ENCODE data around the gene SRD5A1. TPM values are rescaled to one million over a fixed set of nuclear protein-coding genes. Genes with fewer than 3 reads are reported as not detected.

The SRD5A1 gene
- total RNA-seq, 4 donors from 2014 or later = 2.2 to 5.6 (median 3.4) TPM

DNA sequence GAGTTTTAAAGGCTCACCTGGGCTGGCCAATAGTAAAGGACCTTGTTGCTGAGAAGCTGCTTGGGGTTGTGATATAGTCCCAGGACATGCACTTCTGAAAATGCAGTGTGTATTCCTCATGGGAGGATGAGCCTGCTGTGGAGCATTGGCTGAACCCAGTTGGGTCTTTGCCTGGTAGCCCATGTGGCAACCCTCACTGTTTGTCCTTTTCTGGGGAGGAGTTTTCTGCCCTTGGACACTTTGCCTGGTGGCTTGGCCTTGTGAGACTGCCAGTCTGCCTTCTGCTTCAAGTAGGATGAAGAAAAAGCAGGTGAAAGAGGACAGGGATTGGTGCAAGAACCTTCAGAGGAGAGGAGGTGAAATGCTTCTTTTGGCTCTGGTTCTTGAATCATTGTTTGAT, 84.0 kb downstream of the SRD5A1 start:
- Histone ChIP-seq H3K27ac (no peak overlapping the region), H3K36me3 (no peaks in the 10 kb centered on the region), H3K4me3 (no peak overlapping the region), H3K27me3 (no peaks in the 10 kb centered on the region), H3K9me3 (no peaks in the 10 kb centered on the region), H3K4me1 (peaks cover 3 to 79% (median 58%) of the 10 kb centered on the region in 3 donors)
- ATAC-seq = no peak
- no peak for TF ChIP-seq POLR2AphosphoS5 (IDR thresholded peaks at IDR 0.05)
- no peak for TF ChIP-seq CTCF (IDR thresholded peaks at IDR 0.05)
- TF ChIP-seq EP300 (IDR thresholded peaks at IDR 0.05) = no peak
- no peak for TF ChIP-seq POLR2A (IDR thresholded peaks at IDR 0.05)

DNA sequence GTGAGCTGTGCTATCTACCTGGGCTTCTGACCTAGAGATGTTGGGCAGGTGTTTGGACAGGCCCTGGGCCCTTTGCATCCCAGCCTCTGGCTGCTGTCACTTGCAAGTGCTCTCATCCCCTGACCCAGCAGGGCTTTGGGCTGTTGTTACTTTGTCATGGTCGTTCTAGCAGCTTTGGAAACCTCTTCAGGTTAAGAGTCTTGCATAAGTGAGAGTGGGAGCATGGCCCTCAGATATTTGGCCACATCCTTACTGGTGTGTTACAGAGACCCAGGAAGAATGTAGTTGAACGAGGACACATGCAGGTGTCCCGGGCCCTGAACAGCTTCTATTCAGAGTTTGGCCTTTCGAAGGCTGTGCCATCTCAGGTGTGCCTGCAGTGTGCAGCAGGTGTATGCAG, 84.4 kb downstream of the SRD5A1 start:
- Histone ChIP-seq H3K27me3 (no peaks in the 10 kb centered on the region), H3K9me3 (no peaks in the 10 kb centered on the region), H3K4me3 (no peak overlapping the region), H3K27ac (no peak overlapping the region), H3K4me1 (peaks cover 3 to 82% (median 61%) of the 10 kb centered on the region in 3 donors), H3K36me3 (no peaks in the 10 kb centered on the region)
- 75 to 87% methylated on average over 3 of the region's 4 CpGs for WGBS, 2 donors (ENCODE audit: low coverage in 1 of 2)
- no peak for ATAC-seq
- no peak for TF ChIP-seq CTCF (IDR thresholded peaks at IDR 0.05)
- no peak for TF ChIP-seq POLR2A (IDR thresholded peaks at IDR 0.05)
- no peak for TF ChIP-seq POLR2AphosphoS5 (IDR thresholded peaks at IDR 0.05)

GRCh38 chr5:6718161-6718681, 85.0 kb downstream of the SRD5A1 start:
- ATAC-seq = no peak
- no peaks in the 10 kb centered on the region for H3K36me3 ChIP-seq
- peaks cover 5 to 88% (median 66%) of the 10 kb centered on the region in 3 donors for H3K4me1 ChIP-seq
- no peaks in the 10 kb centered on the region for H3K27me3 ChIP-seq
- 61 to 73% methylated on average over 6 to 9 of the region's 14 CpGs for WGBS, 2 donors (ENCODE audit: low coverage in 1 of 2)
- H3K27ac ChIP-seq = no peak overlapping the region
- TF ChIP-seq CTCF (IDR thresholded peaks at IDR 0.05) (no peak), EP300 (IDR thresholded peaks at IDR 0.05) (no peak), POLR2A (IDR thresholded peaks at IDR 0.05) (no peak), POLR2AphosphoS5 (IDR thresholded peaks at IDR 0.05) (no peak)
- H3K4me3 ChIP-seq = no peak overlapping the region
- H3K9me3 ChIP-seq = no peaks in the 10 kb centered on the region

DNA sequence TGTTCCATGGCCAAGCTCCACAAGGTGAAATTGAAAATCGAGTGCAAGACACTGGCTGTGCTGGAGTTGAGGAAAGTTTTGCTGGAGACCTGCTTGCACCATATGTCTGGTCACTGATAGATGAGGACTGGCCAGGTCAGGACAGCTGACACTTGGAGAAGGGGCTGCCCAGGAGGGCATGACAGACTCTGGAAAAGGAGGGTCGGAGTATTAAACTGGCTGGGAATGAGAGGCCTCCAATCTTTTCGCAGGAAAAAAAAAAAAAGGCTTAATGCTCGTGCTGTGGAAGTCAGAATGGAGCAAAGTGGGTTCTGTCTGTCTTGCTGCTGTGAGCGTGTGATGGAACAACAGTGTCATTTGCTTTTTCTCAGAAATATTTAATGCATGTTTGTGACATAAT, 85.5 kb downstream of the SRD5A1 start:
- no peak overlapping the region for H3K27ac ChIP-seq
- peaks cover 5 to 93% (median 71%) of the 10 kb centered on the region in 3 donors for H3K4me1 ChIP-seq
- no peaks in the 10 kb centered on the region for H3K36me3 ChIP-seq
- WGBS, 2 donors (ENCODE audit: low coverage in 1 of 2) = 23 to 45% methylated on average over 4 to 5 of the region's 5 CpGs
- TF ChIP-seq CTCF (IDR thresholded peaks at IDR 0.05) (no peak), EP300 (IDR thresholded peaks at IDR 0.05) (no peak), POLR2AphosphoS5 (IDR thresholded peaks at IDR 0.05) (no peak), POLR2A (IDR thresholded peaks at IDR 0.05) (no peak)
- H3K9me3 ChIP-seq = no peaks in the 10 kb centered on the region
- H3K4me3 ChIP-seq = no peak overlapping the region
- H3K27me3 ChIP-seq = no peaks in the 10 kb centered on the region
- ATAC-seq = no peak

- no peak for TF ChIP-seq POLR2AphosphoS5 (IDR thresholded peaks at IDR 0.05)
- no peak for TF ChIP-seq CTCF (IDR thresholded peaks at IDR 0.05)
- no peak for TF ChIP-seq POLR2A (IDR thresholded peaks at IDR 0.05)
- TF ChIP-seq EP300 (IDR thresholded peaks at IDR 0.05) = no peak
- no peaks in the 10 kb centered on the region for H3K27me3 ChIP-seq
- no peak overlapping the region for H3K27ac ChIP-seq
- no peaks in the 10 kb centered on the region for H3K9me3 ChIP-seq
- no peak overlapping the region for H3K4me3 ChIP-seq
- WGBS, 2 donors (ENCODE audit: low coverage in 1 of 2) = 94% methylated on average over 5 of the region's 5 CpGs; no CpG with 5 or more reads in 1 of the 2 donors
- ATAC-seq = no peak
- peaks cover 5 to 100% (median 76%) of the 10 kb centered on the region in 3 donors for H3K4me1 ChIP-seq
- no peaks in the 10 kb centered on the region for H3K36me3 ChIP-seq
These were observed 86.2 kb downstream of the SRD5A1 start for GRCh38 chr5:6719417-6719816.

All from gastroesophageal sphincter (tissue), 4 donors.